GM21447 (cell line): ENCODE data around the gene ARMC8.
A peak's percentile ranks its signal among the peaks of the same experiment; 100 is the strongest.
"Not testable (repeated sequence)": the region's sequence is repeated elsewhere in the genome, so short reads cannot be mapped to it uniquely, and the experiment has no call there.

Experiments
- ATAC-seq: cut with Tn5 transposase; IDR thresholded peaks from one replicate; pipeline ENCODE4 v1.9.1; 2021; ENCODE audit not compliant: unreplicated experiment

The ARMC8 gene

DNA sequence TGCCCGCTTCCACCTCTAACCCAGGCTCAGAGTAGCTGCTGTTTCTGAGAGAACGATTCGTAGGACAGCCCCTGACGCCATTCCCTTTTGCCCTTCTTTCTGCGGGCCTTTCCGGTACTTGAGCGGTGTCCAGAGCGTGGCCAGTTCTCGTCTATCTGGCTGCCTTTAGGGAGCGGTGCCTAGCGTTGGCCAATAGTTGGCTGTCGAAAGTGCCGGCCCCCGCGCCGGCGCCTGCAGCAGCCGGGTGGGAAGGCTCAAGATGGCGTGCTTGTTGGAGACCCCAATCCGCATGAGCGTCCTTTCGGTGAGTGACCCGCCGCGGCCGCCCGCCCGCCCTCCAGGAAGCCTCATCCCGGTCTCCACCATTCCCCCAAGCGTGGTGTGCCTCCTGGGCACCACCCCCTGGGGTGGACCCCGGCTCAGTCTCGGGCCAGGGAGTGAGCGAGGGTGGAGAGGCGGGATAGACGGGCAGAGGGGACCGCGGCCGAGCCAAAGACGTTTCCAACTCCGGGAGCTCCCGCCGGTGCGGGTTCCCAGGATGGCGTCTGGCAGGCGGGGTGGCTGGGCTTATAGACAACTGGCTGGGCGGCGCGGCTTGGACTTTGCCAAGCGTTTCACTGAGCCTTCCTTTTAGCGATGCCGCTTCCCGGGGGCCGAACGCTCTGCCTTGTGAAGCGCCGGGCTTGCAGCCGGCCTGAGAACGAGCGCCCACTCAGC lies at the start of gene ARMC8:
Gene ARMC8 (plus strand): TSS at position 6 of the 717 bp plus-strand sequence. CDS start 254 bp downstream, at position 260.
- peak; percentile 61 for ATAC-seq

- ATAC-seq = no peak
Observed at GRCh38 chr3:138137861-138138260, 49.2 kb upstream of the ARMC8 start.

DNA sequence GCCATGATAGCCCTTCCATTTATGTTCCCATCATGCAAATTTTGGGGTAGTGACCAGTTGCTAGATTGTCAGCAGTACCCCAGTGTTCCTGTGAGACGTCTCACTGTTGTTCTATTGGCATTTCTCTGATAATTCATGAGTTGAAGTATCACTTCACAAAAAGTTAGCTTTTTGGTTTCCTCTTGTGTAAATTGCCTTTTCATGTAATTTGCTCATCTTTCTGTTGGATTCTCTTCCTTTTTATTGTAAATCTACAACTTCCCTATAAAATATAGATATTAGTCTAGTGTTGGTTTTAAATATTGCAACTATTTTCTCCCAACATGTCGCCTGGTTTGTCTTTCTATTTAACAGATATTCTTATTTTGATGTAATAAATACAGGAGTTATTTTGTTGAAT lies 47.4 kb upstream of the ARMC8 start:
- ATAC-seq = no peak

GRCh38 chr3:138140940-138141339 lies 46.2 kb upstream of the ARMC8 start:
- no peak for ATAC-seq

- not testable (repeated sequence) for ATAC-seq
Observed at GRCh38 chr3:138142181-138142580, 44.9 kb upstream of the ARMC8 start.

DNA sequence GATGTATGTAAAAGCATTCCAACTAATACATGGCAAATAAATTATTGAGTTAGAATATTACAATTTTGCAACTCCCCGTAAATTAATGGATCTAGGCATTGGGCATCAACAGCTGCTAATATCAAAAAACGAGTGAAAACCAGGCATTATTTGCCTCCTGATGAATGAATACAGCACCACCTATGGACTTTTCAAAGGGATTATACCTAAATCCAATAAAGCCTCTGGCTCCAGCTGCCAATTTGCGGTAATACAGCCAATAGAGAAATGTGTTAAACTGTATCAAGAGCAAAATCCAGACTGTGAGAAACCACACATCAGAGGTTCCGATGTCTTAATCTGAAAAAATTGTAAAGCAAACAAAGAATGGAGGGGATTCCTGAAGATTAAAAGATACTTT lies 38.6 kb upstream of the ARMC8 start:
- no peak for ATAC-seq

- ATAC-seq = no peak
Observed at GRCh38 chr3:138154534-138154933, 32.6 kb upstream of the ARMC8 start.

GRCh38 chr3:138157743-138158142 lies 29.4 kb upstream of the ARMC8 start:
- ATAC-seq = no peak

DNA sequence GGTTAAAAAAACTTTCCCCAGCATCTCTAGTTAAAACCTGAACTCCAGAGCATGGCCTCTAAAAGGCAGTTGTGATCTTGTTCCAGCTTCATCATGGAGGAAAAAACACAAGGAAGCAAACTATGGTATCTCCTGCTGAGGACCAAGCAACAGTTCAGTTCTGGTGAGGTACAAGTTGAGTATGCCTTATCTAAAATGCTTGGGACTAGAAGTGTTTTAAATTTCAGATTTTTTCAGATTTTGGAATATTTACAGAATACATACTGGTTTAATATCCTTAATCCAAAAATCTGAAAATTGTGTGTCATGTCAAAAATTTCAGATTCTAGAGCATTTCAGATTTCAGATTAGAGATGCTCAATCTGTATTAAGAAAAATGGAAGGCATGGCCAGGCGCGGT lies 22.0 kb upstream of the ARMC8 start:
- ATAC-seq = no peak

DNA sequence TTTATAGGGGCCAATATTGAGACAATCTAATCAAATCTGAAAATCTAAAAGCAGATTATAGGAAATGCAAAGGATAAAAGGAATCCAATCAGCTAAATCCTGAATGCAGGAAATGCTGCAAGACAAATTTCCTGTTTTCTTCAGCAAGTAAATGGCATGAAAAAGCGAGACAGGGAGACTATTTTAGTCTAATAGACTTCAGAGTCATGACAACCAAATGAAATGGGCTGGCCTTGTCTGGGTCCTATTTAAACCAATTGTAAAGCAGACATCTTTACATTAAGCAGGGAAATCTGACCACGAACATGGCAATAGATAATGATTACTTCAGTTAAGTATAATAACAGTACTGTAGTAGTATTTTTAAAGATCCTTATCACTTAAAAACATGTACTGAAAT lies 14.5 kb upstream of the ARMC8 start:
- no peak for ATAC-seq

DNA sequence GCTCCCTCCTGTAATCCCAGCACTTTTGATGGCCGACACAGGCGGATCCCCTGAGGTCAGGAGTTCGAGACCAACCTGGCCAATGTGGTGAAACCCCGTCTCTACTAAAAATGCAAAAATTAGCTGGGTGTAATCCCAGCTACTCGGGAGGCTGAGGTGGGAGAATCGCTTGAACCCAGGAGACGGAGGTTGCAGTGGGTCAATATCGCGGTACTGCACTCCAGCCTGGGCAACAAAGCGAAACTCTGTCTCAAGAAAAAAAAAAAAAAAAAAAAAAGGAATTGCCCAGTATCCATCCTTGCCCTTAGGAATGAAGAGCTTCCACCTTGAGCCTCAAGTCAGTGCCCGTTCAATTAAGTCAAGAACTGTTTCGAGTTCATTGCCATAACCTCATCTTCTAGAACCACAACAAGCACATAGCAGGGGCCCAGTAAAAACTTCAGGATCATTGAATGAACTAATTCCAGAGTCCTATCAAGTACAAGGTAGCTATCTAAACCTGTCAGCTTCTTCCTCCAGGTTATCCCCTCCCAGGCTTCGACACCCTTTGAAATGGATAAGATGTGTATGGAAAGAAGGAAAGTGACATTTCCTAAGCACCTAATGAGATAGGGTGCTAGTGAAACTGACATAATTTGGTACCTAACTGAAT lies 13.2 kb upstream of the ARMC8 start:
- no peak for ATAC-seq

- peak; percentile 91 for ATAC-seq
Observed at GRCh38 chr3:138174421-138175131, 12.5 kb upstream of the ARMC8 start, which contains the start of gene DBR1. Gene DBR1 (minus strand): TSS chr3:138174921. CDS start chr3:138174795, 126 bp downstream.

GRCh38 chr3:138180375-138181029 lies 6.6 kb upstream of the ARMC8 start:
- ATAC-seq = peak; percentile 78

DNA sequence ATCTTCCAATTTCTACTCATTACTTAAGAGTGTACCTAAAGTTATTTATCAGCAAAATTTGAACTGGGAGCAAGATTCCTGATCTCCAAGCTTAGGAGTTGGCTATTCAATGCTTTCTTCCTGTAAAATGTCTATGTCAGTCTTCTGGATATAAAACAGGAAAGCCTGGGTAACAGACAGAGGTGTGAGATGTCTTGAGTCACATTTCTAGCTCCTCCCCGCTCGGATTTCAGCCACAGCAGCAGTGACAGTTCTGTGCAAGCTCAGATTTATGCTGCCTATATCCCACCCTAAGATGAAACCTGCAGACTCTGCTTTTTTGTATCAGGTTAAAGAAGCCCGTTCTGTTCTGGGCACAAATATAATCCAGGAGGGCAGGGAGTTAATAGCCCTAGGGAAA lies 2.1 kb upstream of the ARMC8 start:
- no peak for ATAC-seq

DNA sequence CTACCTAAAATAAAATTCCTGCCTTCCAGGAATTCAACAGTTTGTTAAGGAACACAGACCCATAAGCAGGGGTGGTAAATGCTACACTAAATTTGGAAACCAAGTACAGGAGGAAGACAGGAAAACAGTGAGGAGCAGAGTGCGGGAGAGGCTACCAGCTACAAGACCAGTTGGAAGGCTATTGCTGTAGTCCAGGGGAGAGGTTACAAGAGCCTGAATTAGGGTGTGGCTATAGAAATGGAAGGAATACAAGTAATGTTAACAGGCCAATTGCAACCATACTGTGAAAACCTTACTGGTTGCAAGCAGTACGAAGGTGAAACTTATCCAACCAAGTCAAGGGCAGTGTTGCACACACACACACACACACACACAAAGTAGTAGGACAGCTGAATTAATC lies 880 bp upstream of the ARMC8 start:
- no peak for ATAC-seq

DNA sequence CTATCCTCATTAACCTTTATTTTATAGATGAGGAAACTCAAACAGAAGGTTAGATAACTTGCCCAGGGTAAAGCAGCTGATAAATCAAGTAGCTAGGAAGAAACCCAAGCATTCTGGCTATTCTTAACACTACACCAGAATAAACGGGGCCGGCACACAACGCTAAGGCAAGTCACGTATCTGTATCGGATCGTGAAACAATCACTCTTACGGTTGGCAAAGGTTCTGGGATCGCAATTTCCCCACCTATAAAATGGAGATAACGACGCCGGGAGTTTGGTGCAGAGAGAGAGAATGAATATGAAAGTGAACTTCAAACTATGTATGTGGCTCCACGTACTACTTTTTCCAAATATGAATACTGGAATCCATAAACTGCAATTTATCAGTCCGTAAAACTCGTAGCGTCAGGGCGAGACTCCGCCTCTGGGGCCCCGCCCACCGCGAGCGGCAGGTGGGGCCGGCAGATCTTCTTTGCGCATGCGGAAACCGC lies 252 bp upstream of the ARMC8 start:
- ATAC-seq = peak; percentile 93

DNA sequence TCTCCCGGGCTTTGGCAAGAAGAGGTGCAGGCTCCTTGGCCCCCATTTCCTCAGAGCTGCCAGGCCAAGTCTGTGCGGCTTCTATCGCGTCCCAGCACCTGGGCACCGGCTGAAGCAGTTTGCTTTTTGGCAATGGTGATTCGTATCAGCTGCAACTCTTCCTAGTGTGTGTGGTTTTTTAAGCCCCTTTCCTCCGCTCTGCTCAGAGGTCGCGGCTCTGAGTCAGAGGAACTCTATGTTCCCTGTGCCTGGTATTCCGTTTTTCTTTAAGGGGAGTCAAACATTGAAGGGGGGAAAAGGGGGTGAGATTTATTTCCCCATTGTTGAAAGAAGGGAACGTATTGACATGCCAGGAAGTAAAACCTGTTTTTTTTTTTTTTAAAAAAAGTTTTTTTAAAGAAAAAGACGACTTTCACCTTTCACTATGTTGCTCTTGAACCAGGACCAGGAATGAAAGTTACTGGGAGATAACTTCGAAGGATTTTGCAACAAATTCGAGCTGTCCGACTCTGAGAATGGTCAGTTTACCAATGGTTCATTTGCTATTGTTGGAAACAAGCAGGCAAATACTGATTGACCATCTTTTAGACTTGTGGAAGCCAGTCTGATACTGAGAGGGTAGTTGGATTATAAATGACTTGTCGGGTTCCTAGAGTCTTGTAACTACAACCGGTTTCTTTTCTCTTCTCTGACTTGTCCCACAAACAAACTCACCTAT lies 1.1 kb downstream of the ARMC8 start:
- peak; percentile 12 for ATAC-seq

DNA sequence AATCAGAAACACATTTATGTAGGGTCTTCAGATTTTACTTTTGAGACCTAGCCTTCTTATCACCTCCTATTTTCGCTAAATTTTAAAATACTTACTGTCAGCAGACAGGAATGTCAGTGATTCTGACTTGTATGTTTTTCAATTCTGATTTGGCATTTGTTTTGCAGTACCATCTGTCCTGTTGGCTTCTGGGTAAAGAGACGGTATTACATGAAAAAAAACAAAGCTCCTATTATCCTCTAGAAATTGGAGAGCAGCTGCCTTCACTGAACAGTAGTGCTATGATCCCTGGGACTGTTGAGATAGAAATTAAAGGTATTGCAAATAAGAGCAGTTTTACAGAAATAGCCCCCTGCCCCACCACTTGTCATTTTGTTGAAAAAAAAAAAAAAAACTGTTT lies 8.4 kb downstream of the ARMC8 start:
- no peak for ATAC-seq

DNA sequence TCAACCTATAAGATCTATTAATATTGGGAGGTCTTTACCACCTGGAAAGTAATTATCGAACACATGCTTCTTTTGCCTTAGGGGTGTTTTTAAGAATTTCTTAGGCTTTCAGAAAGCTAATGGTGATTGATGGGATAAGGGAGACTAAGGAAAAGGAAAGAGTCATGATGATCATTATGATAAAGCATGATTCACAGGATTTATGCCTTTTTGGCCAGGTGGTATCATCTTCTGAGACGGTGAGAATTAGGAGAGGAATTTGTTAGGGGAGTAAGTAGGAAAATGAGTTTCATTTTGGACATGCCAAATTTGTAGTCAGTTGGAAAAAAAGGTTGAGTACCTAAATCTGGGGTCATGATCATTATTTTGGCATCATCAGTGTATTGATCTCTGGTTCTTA lies 8.9 kb downstream of the ARMC8 start:
- ATAC-seq = no peak

DNA sequence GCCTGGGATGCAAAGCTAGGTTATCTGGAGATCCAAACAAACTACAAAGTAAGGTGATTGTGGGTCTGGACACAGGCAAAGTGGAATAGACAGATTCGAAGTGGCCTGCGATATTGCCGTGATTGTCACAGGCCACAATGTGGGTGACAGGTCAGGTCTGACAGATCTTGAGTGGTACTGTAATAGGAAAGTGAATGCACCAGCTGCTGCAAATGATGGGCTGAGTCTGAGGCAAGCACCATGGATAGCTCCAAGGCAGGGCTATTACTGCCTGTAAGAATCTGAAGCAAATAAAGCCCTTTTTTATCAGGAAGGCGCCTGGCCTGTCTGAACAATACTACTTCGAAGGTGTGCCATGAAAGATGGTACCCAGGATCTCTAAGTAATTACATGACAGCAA lies 10.0 kb downstream of the ARMC8 start:
- no peak for ATAC-seq

DNA sequence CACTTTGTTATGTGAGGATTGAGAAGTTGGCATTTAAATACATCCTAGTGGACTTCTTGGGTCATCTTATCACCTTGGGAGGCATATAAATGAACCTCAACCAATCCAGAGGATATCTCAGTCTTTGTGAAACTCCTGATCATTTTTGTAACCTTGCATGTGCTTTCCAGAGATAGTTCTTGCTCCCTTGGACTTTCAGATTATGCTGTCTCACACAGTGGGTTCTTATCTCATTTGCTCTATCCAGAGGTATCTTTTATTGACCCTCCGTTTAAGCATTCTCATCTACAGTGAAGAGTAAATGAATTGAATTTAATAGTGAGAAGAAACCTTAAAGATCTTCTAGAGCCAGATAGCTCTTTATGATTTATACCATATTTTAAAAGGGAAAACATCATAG lies 10.4 kb downstream of the ARMC8 start:
- ATAC-seq = no peak
